Keratinocyte (primary cell): ENCODE results near the gene PLPPR1.

Experiments used
- EZH2 ChIP-seq: IDR thresholded peaks from one replicate; pipeline ENCODE4 v1.6.1; 2012; ENCODE audit warnings: inconsistent platforms, mild to moderate bottlenecking, low read length, moderate library complexity
- TF ChIP-seq, protein P1 (sequence below), 3 experiments: IDR thresholded peaks in 1 of 3; conservative IDR thresholded peaks in 1 of 3; optimal IDR thresholded peaks in 1 of 3; 2 replicates in 2 of 3; 3 replicates in 1 of 3; pipeline versions ENCODE3 to v1.5.1; 2011; ENCODE audit warnings: low read length in 3 of 3, mild to moderate bottlenecking in 3 of 3, moderate library complexity in 2 of 3, control low read depth in 1 of 3, inconsistent platforms in 1 of 3; ENCODE audit not compliant: insufficient read depth in 2 of 3; ENCODE audit errors: extremely low read depth in 1 of 3

DNA sequence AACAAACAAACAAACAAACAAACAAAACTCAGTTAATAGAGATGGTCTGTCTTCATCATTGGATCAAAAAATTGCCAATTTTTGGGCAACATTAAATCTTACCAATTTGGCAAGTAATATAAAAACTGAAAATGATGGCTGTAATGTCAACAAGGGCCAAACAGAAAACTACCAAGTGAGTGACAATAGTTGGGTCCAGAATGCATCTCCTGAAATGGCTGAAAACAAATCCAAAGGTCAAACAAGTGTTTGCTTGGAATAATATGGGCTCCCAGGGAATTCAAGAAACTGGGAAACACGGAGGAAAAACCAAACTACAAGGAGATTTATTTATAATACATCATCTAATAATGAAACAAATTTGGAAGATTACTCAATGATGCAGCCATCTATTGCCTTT, 331.2 kb downstream of the PLPPR1 start:
- no peak for TF ChIP-seq EZH2
- TF ChIP-seq, protein P1, sequence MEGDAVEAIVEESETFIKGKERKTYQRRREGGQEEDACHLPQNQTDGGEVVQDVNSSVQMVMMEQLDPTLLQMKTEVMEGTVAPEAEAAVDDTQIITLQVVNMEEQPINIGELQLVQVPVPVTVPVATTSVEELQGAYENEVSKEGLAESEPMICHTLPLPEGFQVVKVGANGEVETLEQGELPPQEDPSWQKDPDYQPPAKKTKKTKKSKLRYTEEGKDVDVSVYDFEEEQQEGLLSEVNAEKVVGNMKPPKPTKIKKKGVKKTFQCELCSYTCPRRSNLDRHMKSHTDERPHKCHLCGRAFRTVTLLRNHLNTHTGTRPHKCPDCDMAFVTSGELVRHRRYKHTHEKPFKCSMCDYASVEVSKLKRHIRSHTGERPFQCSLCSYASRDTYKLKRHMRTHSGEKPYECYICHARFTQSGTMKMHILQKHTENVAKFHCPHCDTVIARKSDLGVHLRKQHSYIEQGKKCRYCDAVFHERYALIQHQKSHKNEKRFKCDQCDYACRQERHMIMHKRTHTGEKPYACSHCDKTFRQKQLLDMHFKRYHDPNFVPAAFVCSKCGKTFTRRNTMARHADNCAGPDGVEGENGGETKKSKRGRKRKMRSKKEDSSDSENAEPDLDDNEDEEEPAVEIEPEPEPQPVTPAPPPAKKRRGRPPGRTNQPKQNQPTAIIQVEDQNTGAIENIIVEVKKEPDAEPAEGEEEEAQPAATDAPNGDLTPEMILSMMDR (optimal IDR thresholded peaks at IDR 0.05 in 1 of 3, IDR thresholded peaks at IDR 0.05 in 1 of 3, conservative IDR thresholded peaks at IDR 0.05 in 1 of 3; ENCODE audit: extremely low read depth in 1 of 3, insufficient read depth in 2 of 3, low read length in 3 of 3): no peak
